Measurements from ENCODE around the gene SMCR8.

- TF ChIP-seq, protein P1, sequence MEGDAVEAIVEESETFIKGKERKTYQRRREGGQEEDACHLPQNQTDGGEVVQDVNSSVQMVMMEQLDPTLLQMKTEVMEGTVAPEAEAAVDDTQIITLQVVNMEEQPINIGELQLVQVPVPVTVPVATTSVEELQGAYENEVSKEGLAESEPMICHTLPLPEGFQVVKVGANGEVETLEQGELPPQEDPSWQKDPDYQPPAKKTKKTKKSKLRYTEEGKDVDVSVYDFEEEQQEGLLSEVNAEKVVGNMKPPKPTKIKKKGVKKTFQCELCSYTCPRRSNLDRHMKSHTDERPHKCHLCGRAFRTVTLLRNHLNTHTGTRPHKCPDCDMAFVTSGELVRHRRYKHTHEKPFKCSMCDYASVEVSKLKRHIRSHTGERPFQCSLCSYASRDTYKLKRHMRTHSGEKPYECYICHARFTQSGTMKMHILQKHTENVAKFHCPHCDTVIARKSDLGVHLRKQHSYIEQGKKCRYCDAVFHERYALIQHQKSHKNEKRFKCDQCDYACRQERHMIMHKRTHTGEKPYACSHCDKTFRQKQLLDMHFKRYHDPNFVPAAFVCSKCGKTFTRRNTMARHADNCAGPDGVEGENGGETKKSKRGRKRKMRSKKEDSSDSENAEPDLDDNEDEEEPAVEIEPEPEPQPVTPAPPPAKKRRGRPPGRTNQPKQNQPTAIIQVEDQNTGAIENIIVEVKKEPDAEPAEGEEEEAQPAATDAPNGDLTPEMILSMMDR (IDR thresholded peaks at IDR 0.05) = no peak
- TF ChIP-seq POLR2A (IDR thresholded peaks at IDR 0.05) (no peak), POLR2AphosphoS5 (IDR thresholded peaks at IDR 0.05) (no peak), EP300 (IDR thresholded peaks at IDR 0.05) (no peak)
Measured at GRCh38 chr17:18315961-18316360, 868 bp downstream of the SMCR8 start.
